Glutamatergic neuron (in vitro differentiated cells): Measurements from ENCODE around the gene LGR4. TPM values are rescaled to one million over a fixed set of nuclear protein-coding genes. Genes with fewer than 3 reads are reported as not detected.

Experiments
- DNase-seq: peaks from one replicate; pipeline ENCODE4 v3.0.0; 2022
- H3K27ac Mint-ChIP-seq: one replicate; pipeline ENCODE4 v1.8.0; 2020; ENCODE audit warnings: mild to moderate bottlenecking, mixed read lengths, inconsistent platforms; ENCODE audit not compliant: unreplicated experiment
- H3K27me3 Mint-ChIP-seq: one replicate; pipeline ENCODE4 v1.8.0; 2020; ENCODE audit warnings: mild to moderate bottlenecking, moderate library complexity, mixed read lengths, inconsistent platforms; ENCODE audit not compliant: unreplicated experiment
- H3K36me3 Mint-ChIP-seq: one replicate; pipeline ENCODE4 v1.8.0; 2020; ENCODE audit warnings: mild to moderate bottlenecking, mixed read lengths, inconsistent platforms; ENCODE audit not compliant: unreplicated experiment
- H3K4me1 Mint-ChIP-seq: one replicate; pipeline ENCODE4 v1.8.0; 2020; ENCODE audit warnings: mild to moderate bottlenecking, low read depth, mixed read lengths, inconsistent platforms; ENCODE audit not compliant: unreplicated experiment
- H3K4me3 Mint-ChIP-seq: one replicate; pipeline ENCODE4 v1.8.0; 2020; ENCODE audit warnings: mild to moderate bottlenecking, mixed read lengths, inconsistent platforms; ENCODE audit not compliant: unreplicated experiment
- H3K9me3 Mint-ChIP-seq: one replicate; pipeline ENCODE4 v1.8.0; 2020; ENCODE audit warnings: mild to moderate bottlenecking, moderate library complexity, mixed read lengths, inconsistent platforms; ENCODE audit not compliant: unreplicated experiment
- CTCF ChIP-seq: fragments of 200-600 bp; sonication (generic); IDR thresholded peaks from one replicate; pipeline ENCODE4 v1.5.0; 2021; ENCODE audit not compliant: partially characterized antibody, unreplicated experiment
- total RNA-seq: library from RNA; stranded (reverse); fragmentation: NEBNext Ultra II Directional; extraction: Animal tissue kit (Norgen Biotek cat#: 25700); gene quantifications from one replicate; pipeline ENCODE4 v1.2.1, GENCODE V29; 2021; ENCODE audit not compliant: unreplicated experiment

LGR4 gene
- total RNA-seq, 1 donor from 2014 or later: 87.1 TPM

GRCh38 chr11:27433742-27434141 is 38.8 kb downstream of the LGR4 start:
- H3K27me3 Mint-ChIP-seq: peaks cover 3% of the 10 kb centered on the region
- H3K36me3 Mint-ChIP-seq: no peaks in the 10 kb centered on the region
- H3K4me1 Mint-ChIP-seq: peaks cover 8% of the 10 kb centered on the region
- peak overlapping the region; percentile 73 for H3K27ac Mint-ChIP-seq
- H3K9me3 Mint-ChIP-seq: peaks cover 10% of the 10 kb centered on the region
- DNase-seq: no peak
- peak overlapping the region; percentile 19 for H3K4me3 Mint-ChIP-seq
- no peak for TF ChIP-seq CTCF

- DNase-seq: no peak
- H3K4me1 Mint-ChIP-seq: peaks cover 12% of the 10 kb centered on the region
These were observed 40.8 kb downstream of the LGR4 start for GRCh38 chr11:27431808-27432207.

GRCh38 chr11:27429761-27430393 is 42.7 kb downstream of the LGR4 start:
- Mint-ChIP-seq H3K27me3 (no peaks in the 10 kb centered on the region), H3K9me3 (peaks cover 9% of the 10 kb centered on the region), H3K36me3 (no peaks in the 10 kb centered on the region), H3K4me1 (peaks cover 20% of the 10 kb centered on the region), H3K27ac (no peak overlapping the region), H3K4me3 (no peak overlapping the region)
- TF ChIP-seq CTCF: no peak
- DNase-seq: no peak

More at GRCh38 chr11:27431808-27432207, 40.8 kb downstream of the LGR4 start:
- Mint-ChIP-seq H3K36me3 (no peaks in the 10 kb centered on the region), H3K27ac (no peak overlapping the region), H3K4me3 (no peak overlapping the region), H3K27me3 (no peaks in the 10 kb centered on the region), H3K9me3 (peaks cover 10% of the 10 kb centered on the region)
- TF ChIP-seq CTCF: no peak

- DNase-seq: no peak
- no peaks in the 10 kb centered on the region for H3K36me3 Mint-ChIP-seq
These were observed 45.2 kb downstream of the LGR4 start for GRCh38 chr11:27427183-27427980.

More at GRCh38 chr11:27427183-27427980, 45.2 kb downstream of the LGR4 start:
- no peak overlapping the region for H3K4me3 Mint-ChIP-seq
- TF ChIP-seq CTCF: no peak
- H3K27me3 Mint-ChIP-seq: no peaks in the 10 kb centered on the region
- H3K27ac Mint-ChIP-seq: no peak overlapping the region
- peaks cover 10% of the 10 kb centered on the region for H3K9me3 Mint-ChIP-seq
- peaks cover 36% of the 10 kb centered on the region for H3K4me1 Mint-ChIP-seq
